Gastroesophageal sphincter (tissue), 4 donors: ENCODE measurements around the gene DOCK4. TPM values are rescaled to one million over a fixed set of nuclear protein-coding genes. Genes with fewer than 3 reads are reported as not detected.

ENCODE experiments used
- ATAC-seq: fragments of 150-250 bp; one replicate; pipeline ENCODE4 v1.9.1; 2016; ENCODE audit warnings: mild to moderate bottlenecking, moderate library complexity
- H3K27ac ChIP-seq, 4 donors: fragments of 200-600 bp; sonication (generic) in 3 of 4; 1 replicate in 3 of 4; 2 replicates in 1 of 4; pipeline ENCODE4 v1.5.1; 2016 to 2019
- H3K27me3 ChIP-seq: fragments of 200-600 bp; sonication (generic); one replicate; pipeline ENCODE4 v1.5.1; 2019
- H3K36me3 ChIP-seq, 2 donors: fragments of 200-600 bp; sonication (generic); one replicate each; pipeline ENCODE4 v1.5.1; 2019; ENCODE audit warnings: control low read depth in 1 of 2
- H3K4me1 ChIP-seq, 3 donors: fragments of 200-600 bp; sonication (generic); 1 replicate in 2 of 3; 2 replicates in 1 of 3; pipeline ENCODE4 v1.5.1; 2016 to 2019; ENCODE audit warnings: control low read depth in 2 of 3
- H3K4me3 ChIP-seq, 2 donors: fragments of 200-600 bp; sonication (generic); one replicate each; pipeline ENCODE4 v1.5.1; 2019; ENCODE audit warnings: mild to moderate bottlenecking in 1 of 2, moderate library complexity in 1 of 2
- H3K9me3 ChIP-seq, 3 donors: fragments of 200-600 bp; sonication (generic); one replicate each; pipeline ENCODE4 v1.5.1; 2017 to 2019; ENCODE audit warnings: control low read depth in 2 of 3
- EP300 ChIP-seq: sonication (generic); formaldehyde crosslinking; IDR thresholded peaks from one replicate; pipeline ENCODE4 v1.6.1; 2017; ENCODE audit warnings: antibody characterized with exemption, mild to moderate bottlenecking
- POLR2A ChIP-seq, 2 donors: fragments of 450-650 bp; IDR thresholded peaks; one replicate each; pipeline ENCODE4 v1.6.1; 2017; ENCODE audit warnings: antibody characterized with exemption in 2 of 2, mild to moderate bottlenecking in 2 of 2, moderate library complexity in 1 of 2
- POLR2AphosphoS5 ChIP-seq: sonication (generic); formaldehyde crosslinking; IDR thresholded peaks from one replicate; pipeline ENCODE4 v1.6.1; 2017; ENCODE audit warnings: antibody characterized with exemption
- whole genome bisulfite sequencing, 2 donors: methylation state at CpG; one replicate each; pipeline ENCODE4 v1.1.5; 2018; ENCODE audit warnings: low coverage in 1 of 2; 5-methylcytosine and 5-hydroxymethylcytosine counted together
- total RNA-seq, 4 donors: library from RNA; depleted of rRNA; stranded (reverse); fragments of >200 nt; gene quantifications; one replicate each; pipeline ENCODE4 v1.1.0, GENCODE V29; 2016
- TF ChIP-seq, protein P1 (sequence below), 4 experiments: fragments of 200-600 bp in 2 of 4; fragments of 450-650 bp in 2 of 4; sonication (generic) in 1 of 4; IDR thresholded peaks; one replicate each; pipeline ENCODE4 v1.5.1; 2017 to 2019; ENCODE audit warnings: antibody characterized with exemption in 4 of 4, mild to moderate bottlenecking in 2 of 4, moderate library complexity in 2 of 4

The DOCK4 gene
- total RNA-seq, 4 donors from 2014 or later: 14.0 to 34.1 (median 24.2) TPM

DNA sequence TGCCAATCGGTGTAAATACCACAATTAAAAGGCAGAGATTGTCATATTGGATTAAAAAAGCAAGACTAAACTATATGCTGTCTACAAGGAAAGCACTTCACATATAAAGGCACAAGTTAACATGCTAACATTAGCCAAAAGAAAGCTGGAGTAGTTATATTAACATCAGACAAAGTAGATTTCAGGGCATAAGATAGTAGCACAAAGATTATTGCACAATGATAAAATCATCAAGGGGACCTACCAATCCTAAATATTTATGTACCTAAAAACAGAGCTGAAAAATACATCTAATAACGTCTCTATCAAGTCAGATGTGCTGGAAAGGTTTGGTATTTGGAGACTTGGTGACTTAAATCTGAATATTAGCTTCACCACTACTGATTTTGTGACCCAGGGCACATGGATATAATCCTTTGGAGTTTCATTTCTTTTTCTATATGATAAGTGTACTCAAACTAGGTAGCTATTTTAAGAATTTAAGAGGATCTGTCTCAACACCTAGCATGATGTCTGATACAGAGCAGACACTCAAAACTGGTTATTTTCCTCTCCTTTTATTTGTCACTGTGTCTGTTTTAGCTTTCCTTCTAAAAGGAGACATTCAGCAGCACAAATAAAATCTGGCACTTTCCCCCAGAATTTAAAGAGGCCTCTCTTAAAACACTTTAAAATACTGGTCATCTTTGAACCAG lies 156.5 kb downstream of the DOCK4 start:
- H3K36me3 ChIP-seq: no peaks in the 10 kb centered on the region
- no peak overlapping the region for H3K4me3 ChIP-seq
- H3K27me3 ChIP-seq: no peaks in the 10 kb centered on the region
- no peak for ATAC-seq
- peaks cover 0 to 7% (median 0%) of the 10 kb centered on the region in 3 donors for H3K9me3 ChIP-seq
- no peak for TF ChIP-seq POLR2A (IDR thresholded peaks at IDR 0.05)
- TF ChIP-seq EP300: no peak
- TF ChIP-seq, protein P1, sequence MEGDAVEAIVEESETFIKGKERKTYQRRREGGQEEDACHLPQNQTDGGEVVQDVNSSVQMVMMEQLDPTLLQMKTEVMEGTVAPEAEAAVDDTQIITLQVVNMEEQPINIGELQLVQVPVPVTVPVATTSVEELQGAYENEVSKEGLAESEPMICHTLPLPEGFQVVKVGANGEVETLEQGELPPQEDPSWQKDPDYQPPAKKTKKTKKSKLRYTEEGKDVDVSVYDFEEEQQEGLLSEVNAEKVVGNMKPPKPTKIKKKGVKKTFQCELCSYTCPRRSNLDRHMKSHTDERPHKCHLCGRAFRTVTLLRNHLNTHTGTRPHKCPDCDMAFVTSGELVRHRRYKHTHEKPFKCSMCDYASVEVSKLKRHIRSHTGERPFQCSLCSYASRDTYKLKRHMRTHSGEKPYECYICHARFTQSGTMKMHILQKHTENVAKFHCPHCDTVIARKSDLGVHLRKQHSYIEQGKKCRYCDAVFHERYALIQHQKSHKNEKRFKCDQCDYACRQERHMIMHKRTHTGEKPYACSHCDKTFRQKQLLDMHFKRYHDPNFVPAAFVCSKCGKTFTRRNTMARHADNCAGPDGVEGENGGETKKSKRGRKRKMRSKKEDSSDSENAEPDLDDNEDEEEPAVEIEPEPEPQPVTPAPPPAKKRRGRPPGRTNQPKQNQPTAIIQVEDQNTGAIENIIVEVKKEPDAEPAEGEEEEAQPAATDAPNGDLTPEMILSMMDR (IDR thresholded peaks at IDR 0.05): no peak
- no peak for TF ChIP-seq POLR2AphosphoS5
- H3K4me1 ChIP-seq: peaks cover 0 to 11% (median 3%) of the 10 kb centered on the region in 3 donors
- no peak overlapping the region for H3K27ac ChIP-seq
- WGBS, 2 donors: 71 to 80% methylated on average over 2 of the region's 2 CpGs

DNA sequence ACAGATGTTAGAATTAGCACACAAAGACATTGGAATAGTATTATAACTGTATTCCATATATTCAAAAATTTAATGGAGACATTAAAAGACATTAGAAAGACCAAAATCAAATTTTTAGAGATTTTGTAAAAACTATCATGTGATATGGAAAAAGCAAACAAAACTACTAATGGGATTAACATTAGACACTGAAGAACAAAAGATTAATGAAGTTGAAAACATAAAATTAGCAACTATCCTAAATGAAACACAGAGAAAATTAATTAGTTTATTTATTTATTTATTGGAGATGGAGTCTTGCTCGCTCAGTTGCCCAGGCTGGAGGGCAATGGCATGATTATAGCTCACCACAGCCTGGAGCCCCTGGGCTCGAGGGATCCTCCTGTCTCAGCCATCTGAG lies 158.8 kb downstream of the DOCK4 start:
- Histone ChIP-seq H3K4me3 (no peak overlapping the region), H3K27me3 (no peaks in the 10 kb centered on the region), H3K9me3 (peaks cover 0 to 7% (median 0%) of the 10 kb centered on the region in 3 donors), H3K27ac (no peak overlapping the region), H3K4me1 (no peaks in the 10 kb centered on the region), H3K36me3 (no peaks in the 10 kb centered on the region)
- ATAC-seq: no peak
- TF ChIP-seq, protein P1 (IDR thresholded peaks at IDR 0.05): no peak
- TF ChIP-seq POLR2AphosphoS5: no peak
- no peak for TF ChIP-seq POLR2A (IDR thresholded peaks at IDR 0.05)
- no peak for TF ChIP-seq EP300
- 96 to 100% methylated on average over 1 to 2 of the region's 2 CpGs for WGBS, 2 donors

GRCh38 chr7:112045222-112045621 lies 161.0 kb downstream of the DOCK4 start:
- H3K27ac ChIP-seq: no peak overlapping the region
- TF ChIP-seq POLR2AphosphoS5: no peak
- TF ChIP-seq EP300: no peak
- TF ChIP-seq, protein P1 (IDR thresholded peaks at IDR 0.05): no peak
- no peak for TF ChIP-seq POLR2A (IDR thresholded peaks at IDR 0.05)

GRCh38 chr7:112042631-112043030 lies 163.6 kb downstream of the DOCK4 start:
- 82 to 91% methylated on average over 7 to 8 of the region's 8 CpGs for WGBS, 2 donors

More at GRCh38 chr7:112045222-112045621, 161.0 kb downstream of the DOCK4 start:
- H3K36me3 ChIP-seq: no peaks in the 10 kb centered on the region
- H3K9me3 ChIP-seq: peaks cover 0 to 7% (median 0%) of the 10 kb centered on the region in 3 donors
- H3K27me3 ChIP-seq: no peaks in the 10 kb centered on the region
- no peak overlapping the region for H3K4me3 ChIP-seq
- no peak for ATAC-seq
- H3K4me1 ChIP-seq: no peaks in the 10 kb centered on the region

More at GRCh38 chr7:112042631-112043030, 163.6 kb downstream of the DOCK4 start:
- H3K4me1 ChIP-seq: no peaks in the 10 kb centered on the region
- no peak overlapping the region for H3K4me3 ChIP-seq
- no peak for ATAC-seq
- no peaks in the 10 kb centered on the region for H3K27me3 ChIP-seq
- no peak overlapping the region for H3K27ac ChIP-seq
- H3K9me3 ChIP-seq: peaks cover 0 to 2% (median 0%) of the 10 kb centered on the region in 3 donors
- H3K36me3 ChIP-seq: no peaks in the 10 kb centered on the region
- TF ChIP-seq EP300 (no peak), POLR2AphosphoS5 (no peak), POLR2A (IDR thresholded peaks at IDR 0.05) (no peak)
- TF ChIP-seq, protein P1 (IDR thresholded peaks at IDR 0.05): no peak
